ENCODE measurements around the gene MAP3K19. TPM values are rescaled to one million over a fixed set of nuclear protein-coding genes. Genes with fewer than 3 reads are reported as not detected.

The MAP3K19 gene
- total and polyA plus RNA-seq, 2 experiments from 2014 or later = not detected

DNA sequence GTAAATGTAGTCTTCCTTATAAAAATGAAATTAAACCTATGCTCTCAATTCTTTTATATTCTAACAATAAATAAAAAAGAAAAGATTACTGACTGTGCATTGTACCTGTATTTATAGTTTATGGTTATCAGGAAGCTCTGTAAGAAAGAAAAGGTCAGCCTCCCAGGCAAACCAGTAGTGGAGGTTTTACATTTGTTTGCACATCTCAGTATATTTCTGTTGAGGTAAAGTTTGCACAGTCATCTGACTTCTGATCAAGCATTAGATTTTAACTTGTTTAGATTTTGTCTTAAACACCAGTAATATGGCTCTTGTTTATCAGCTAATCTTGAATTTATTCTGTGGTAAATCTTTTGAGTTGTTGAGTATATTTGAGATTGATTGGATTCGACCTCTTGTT lies 91.5 kb downstream of the MAP3K19 start:
- Histone ChIP-seq H3K4me3 (no peak overlapping the region), H4K20me1 (replicated peaks; ENCODE audit: insufficient read depth) (no peaks in the 10 kb centered on the region; the same call in 1 of the 2 replicates), H3K27me3 (ENCODE audit: insufficient read depth) (no peaks in the 10 kb centered on the region), H3K4me2 (no peak overlapping the region), H3K9me2 (ENCODE audit: insufficient read depth) (no peaks in the 10 kb centered on the region), H3K36me3 (ENCODE audit: insufficient read depth) (peaks cover 37% of the 10 kb centered on the region), H3K4me1 (ENCODE audit: insufficient read depth) (no peaks in the 10 kb centered on the region), H3F3A (replicated peaks; ENCODE audit: low read depth) (no peaks in the 10 kb centered on the region), H3K79me2 (replicated peaks; ENCODE audit: insufficient read depth) (peaks cover 21% of the 10 kb centered on the region; the same call in 1 of the 2 replicates), H2AFZ (no peak overlapping the region), H3K27ac (ENCODE audit: low read depth) (no peak overlapping the region)
- no peak for ATAC-seq
- no peak overlapping the region for H3K27ac Mint-ChIP-seq
- H3K27me3 Mint-ChIP-seq (ENCODE audit: insufficient read depth, low read depth, poor library complexity) = no peaks in the 10 kb centered on the region
- H3K9me3 Mint-ChIP-seq = no peaks in the 10 kb centered on the region
- no peak for DNase-seq (ENCODE audit: low spot score)
- H3K4me1 Mint-ChIP-seq = no peaks in the 10 kb centered on the region
- TF ChIP-seq, protein P1, sequence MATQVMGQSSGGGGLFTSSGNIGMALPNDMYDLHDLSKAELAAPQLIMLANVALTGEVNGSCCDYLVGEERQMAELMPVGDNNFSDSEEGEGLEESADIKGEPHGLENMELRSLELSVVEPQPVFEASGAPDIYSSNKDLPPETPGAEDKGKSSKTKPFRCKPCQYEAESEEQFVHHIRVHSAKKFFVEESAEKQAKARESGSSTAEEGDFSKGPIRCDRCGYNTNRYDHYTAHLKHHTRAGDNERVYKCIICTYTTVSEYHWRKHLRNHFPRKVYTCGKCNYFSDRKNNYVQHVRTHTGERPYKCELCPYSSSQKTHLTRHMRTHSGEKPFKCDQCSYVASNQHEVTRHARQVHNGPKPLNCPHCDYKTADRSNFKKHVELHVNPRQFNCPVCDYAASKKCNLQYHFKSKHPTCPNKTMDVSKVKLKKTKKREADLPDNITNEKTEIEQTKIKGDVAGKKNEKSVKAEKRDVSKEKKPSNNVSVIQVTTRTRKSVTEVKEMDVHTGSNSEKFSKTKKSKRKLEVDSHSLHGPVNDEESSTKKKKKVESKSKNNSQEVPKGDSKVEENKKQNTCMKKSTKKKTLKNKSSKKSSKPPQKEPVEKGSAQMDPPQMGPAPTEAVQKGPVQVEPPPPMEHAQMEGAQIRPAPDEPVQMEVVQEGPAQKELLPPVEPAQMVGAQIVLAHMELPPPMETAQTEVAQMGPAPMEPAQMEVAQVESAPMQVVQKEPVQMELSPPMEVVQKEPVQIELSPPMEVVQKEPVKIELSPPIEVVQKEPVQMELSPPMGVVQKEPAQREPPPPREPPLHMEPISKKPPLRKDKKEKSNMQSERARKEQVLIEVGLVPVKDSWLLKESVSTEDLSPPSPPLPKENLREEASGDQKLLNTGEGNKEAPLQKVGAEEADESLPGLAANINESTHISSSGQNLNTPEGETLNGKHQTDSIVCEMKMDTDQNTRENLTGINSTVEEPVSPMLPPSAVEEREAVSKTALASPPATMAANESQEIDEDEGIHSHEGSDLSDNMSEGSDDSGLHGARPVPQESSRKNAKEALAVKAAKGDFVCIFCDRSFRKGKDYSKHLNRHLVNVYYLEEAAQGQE (IDR thresholded peaks at IDR 0.05; ENCODE audit: unreplicated experiment) = no peak
- TF ChIP-seq, protein P2, sequence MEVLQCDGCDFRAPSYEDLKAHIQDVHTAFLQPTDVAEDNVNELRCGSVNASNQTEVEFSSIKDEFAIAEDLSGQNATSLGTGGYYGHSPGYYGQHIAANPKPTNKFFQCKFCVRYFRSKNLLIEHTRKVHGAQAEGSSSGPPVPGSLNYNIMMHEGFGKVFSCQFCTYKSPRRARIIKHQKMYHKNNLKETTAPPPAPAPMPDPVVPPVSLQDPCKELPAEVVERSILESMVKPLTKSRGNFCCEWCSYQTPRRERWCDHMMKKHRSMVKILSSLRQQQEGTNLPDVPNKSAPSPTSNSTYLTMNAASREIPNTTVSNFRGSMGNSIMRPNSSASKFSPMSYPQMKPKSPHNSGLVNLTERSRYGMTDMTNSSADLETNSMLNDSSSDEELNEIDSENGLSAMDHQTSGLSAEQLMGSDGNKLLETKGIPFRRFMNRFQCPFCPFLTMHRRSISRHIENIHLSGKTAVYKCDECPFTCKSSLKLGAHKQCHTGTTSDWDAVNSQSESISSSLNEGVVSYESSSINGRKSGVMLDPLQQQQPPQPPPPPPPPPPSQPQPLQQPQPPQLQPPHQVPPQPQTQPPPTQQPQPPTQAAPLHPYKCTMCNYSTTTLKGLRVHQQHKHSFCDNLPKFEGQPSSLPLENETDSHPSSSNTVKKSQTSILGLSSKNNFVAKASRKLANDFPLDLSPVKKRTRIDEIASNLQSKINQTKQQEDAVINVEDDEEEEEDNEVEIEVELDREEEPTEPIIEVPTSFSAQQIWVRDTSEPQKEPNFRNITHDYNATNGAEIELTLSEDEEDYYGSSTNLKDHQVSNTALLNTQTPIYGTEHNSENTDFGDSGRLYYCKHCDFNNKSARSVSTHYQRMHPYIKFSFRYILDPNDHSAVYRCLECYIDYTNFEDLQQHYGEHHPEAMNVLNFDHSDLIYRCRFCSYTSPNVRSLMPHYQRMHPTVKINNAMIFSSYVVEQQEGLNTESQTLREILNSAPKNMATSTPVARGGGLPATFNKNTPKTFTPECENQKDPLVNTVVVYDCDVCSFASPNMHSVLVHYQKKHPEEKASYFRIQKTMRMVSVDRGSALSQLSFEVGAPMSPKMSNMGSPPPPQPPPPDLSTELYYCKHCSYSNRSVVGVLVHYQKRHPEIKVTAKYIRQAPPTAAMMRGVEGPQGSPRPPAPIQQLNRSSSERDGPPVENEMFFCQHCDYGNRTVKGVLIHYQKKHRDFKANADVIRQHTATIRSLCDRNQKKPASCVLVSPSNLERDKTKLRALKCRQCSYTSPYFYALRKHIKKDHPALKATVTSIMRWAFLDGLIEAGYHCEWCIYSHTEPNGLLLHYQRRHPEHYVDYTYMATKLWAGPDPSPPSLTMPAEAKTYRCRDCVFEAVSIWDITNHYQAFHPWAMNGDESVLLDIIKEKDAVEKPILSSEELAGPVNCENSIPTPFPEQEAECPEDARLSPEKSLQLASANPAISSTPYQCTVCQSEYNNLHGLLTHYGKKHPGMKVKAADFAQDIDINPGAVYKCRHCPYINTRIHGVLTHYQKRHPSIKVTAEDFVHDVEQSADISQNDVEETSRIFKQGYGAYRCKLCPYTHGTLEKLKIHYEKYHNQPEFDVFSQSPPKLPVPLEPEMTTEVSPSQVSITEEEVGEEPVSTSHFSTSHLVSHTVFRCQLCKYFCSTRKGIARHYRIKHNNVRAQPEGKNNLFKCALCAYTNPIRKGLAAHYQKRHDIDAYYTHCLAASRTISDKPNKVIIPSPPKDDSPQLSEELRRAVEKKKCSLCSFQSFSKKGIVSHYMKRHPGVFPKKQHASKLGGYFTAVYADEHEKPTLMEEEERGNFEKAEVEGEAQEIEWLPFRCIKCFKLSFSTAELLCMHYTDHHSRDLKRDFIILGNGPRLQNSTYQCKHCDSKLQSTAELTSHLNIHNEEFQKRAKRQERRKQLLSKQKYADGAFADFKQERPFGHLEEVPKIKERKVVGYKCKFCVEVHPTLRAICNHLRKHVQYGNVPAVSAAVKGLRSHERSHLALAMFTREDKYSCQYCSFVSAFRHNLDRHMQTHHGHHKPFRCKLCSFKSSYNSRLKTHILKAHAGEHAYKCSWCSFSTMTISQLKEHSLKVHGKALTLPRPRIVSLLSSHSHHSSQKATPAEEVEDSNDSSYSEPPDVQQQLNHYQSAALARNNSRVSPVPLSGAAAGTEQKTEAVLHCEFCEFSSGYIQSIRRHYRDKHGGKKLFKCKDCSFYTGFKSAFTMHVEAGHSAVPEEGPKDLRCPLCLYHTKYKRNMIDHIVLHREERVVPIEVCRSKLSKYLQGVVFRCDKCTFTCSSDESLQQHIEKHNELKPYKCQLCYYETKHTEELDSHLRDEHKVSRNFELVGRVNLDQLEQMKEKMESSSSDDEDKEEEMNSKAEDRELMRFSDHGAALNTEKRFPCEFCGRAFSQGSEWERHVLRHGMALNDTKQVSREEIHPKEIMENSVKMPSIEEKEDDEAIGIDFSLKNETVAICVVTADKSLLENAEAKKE (CRISPR knock-in tag; IDR thresholded peaks at IDR 0.05) = no peak
- H3K4me3 Mint-ChIP-seq = no peak overlapping the region
- peaks cover 35% of the 10 kb centered on the region for H3K36me3 Mint-ChIP-seq (ENCODE audit: low read depth)

Data from GM23338 (cell line).